HG03342 (cell line): Measurements from ENCODE around the gene VASN.
"Not testable (repeated sequence)": the region's sequence is repeated elsewhere in the genome, so short reads cannot be mapped to it uniquely, and the experiment has no call there.

Experiments
- ATAC-seq: cut with Tn5 transposase; IDR thresholded peaks from one replicate; pipeline ENCODE4 v1.9.1; 2021; ENCODE audit warnings: mild to moderate bottlenecking, moderate library complexity; ENCODE audit not compliant: unreplicated experiment

VASN gene

GRCh38 chr16:4383591-4384444 is 12.2 kb downstream of the VASN start:
- no peak for ATAC-seq

- no peak for ATAC-seq
These were observed 12.9 kb downstream of the VASN start for GRCh38 chr16:4384509-4384942.

DNA sequence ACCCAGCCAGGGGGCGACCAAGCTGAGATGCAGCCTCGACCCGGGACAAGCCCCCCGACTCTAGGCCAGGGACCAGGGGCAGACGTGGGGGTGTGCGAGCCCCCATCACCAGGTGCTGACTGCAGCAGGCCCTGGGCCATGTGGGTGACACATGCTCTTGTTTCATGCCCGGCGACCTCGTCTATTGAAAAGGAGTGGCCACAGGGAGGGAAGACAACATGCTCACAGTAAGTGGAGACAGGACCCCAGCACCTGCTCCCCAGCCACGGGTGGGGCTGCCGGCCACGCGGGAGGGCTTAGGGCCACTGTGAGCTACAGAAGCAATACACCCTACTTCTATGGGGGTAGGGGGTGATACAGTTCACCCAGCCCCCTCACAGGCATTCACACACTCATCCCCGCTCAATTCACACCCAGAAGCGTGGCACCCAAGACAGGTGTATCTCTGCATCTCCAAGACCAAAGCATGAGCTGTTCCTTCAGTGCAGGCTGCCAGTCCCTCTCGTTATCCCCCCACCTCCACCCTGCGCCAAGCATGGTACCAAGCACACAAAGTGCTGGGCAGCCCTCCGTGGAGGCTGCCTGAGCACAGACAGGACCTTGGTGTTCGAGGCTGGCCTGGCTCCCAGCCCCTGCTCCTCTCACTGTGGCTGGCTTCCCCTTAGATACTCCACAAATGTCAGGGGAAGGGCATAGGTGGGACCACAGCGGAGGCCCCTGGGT is 13.6 kb downstream of the VASN start:
- no peak for ATAC-seq

DNA sequence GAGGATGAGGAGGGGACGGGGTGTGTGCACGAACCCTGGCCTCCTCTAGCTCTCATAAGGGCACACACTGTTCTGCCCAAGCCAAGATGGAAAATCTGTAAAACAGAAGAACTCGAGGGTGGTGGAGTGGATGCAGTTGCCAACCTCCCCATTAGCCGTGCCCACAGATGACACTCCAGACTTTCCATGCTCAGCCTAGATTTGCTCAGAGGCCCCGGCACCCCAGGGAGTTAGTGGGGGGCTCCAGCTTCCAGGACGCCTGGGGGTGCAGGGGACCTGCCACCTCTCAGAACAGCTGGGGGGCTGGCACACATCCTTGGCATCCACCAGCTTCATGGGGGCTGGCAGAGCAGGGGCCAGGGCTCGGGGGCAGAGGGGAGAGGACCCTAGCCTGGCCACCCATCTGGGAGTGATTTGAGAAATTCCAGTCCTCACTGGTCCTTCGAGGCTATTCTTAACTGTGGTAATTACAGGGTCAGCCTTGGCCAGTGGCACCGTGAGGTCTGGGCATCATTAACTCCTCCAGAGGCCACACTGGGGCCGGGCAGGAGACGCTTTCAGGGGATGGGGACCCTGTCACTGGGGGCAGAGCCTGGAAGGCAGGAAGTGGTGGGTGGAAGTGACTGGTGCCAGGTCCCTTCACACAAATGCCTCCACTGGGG is 14.3 kb downstream of the VASN start:
- ATAC-seq: no peak

- no peak for ATAC-seq
These were observed 14.8 kb downstream of the VASN start for GRCh38 chr16:4386451-4386805.

- ATAC-seq: no peak
These were observed 15.4 kb downstream of the VASN start for GRCh38 chr16:4386951-4387565.

DNA sequence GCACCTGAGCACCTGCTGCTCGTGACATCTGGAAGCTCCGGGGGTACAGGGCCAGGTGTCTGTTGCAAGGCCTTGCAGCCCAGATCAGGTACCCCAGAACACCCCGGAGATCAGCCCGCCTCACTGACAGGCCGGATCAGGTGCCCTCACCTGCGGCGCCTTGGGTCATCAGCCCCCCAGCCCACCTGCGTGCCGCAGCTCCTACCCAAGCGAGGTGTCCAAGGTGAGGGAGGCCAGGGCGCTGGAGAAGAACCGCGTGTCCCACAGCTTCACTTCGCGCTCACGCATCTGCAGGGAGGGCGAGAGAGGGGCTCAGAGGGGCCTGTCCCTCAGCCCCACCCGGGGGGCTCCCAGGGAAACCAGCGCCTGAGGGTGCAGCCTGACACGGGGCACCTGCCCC is 16.1 kb downstream of the VASN start:
- no peak for ATAC-seq

GRCh38 chr16:4388271-4389021 is 16.8 kb downstream of the VASN start:
- ATAC-seq: no peak

- no peak for ATAC-seq
These were observed 17.7 kb downstream of the VASN start for GRCh38 chr16:4389051-4389955.

DNA sequence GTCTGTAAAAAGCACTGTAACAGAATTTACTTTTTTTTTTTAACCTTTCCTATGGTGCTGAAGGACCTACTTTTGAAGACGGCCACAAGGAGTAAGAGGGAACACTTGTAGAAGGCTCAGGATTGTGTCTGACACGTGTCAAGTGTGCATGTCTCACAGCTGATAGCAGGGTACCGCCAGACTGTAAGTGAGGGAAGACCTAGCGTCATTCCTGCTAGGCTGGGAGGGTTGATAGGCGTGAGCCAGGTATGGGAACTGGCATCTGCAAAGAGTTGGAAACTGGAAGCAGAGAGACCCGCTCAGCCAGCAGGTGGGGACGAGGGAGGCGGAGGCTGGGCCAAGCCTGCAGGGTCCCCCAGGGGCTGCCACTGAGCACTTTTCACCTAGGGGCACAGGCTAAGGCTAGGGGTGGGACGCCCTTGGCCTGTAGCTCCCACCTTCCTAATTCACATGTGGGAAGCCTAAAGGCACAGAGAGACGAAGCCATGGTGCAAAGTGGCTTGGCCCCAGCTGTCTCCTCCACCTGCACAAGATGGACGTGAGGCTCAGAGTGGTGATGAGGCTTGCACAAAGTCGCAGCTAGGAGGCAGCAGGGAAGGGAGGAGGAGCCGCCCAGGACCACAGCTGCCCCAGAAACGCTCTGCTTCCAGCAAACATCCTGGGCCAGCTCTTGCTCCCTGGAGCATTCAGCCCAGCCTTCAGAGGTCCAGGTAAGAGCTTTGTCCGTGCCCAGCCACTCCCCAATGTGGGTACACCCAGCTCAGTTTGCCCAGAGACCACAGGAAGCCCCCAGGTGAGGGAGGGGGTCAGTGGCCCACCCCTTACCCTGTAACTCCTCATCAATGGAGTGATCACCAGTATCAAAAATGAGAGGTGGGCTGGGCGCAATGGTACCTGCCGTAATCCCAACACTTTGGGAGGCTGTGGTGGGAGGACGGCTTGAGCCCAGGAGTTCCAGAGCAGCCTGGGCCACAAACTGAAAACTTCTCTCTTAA is 18.9 kb downstream of the VASN start:
- ATAC-seq: no peak

DNA sequence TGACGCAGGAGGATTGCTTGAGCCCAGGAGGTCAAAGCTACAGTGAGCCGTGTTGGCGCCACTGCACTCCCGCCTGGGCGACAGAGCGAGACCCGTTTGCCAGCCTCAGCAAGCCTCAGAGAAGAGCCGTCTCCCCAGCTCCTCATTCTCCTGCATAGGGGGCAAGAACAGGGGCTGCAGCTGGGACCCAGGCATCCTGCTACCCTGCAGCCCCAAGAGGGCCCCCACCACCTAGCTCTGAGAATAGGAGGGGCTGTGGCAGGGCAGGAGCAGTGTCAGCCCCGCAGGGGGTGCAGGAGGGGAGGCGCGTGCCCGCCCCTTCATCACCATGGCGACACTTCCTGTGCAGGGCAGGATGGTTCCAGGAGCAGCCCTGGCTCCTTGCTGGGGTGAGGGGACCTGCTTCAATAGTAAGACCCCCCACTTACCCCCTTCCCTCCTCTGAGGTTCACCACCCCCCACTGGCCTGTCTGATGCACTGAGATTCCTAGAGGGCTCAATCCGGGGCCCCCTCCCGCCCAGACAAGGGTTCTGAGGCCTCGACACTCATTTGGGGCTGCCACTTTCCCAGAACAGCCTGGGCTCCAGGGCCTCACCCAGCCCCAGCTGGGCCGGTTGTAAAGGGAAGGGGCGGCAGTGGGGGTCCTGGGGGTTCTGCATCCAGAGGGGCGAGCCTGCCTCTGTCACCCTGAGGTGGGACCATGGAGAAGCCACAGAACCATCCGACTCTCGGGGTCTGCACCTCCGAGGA is 20.2 kb downstream of the VASN start:
- no peak for ATAC-seq

GRCh38 chr16:4392382-4393239 is 21.0 kb downstream of the VASN start:
- no peak for ATAC-seq

DNA sequence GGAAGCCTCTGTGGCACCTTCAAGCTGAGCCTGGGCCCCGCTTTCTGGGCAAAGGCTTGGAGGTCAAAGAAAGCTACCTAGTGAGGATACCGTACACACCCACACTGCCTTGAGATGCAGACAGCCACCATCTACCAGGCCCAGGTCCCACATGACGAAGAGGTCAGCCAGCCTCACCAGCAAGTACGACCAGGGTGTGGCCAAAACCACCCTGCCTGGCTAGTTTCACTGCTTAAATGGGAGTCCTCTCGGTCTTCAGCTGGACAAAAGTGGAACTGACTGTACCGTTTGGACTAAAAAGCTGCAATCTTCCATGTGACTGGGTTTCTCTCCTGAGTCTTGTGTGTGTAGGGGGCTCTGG is 21.6 kb downstream of the VASN start:
- no peak for ATAC-seq

DNA sequence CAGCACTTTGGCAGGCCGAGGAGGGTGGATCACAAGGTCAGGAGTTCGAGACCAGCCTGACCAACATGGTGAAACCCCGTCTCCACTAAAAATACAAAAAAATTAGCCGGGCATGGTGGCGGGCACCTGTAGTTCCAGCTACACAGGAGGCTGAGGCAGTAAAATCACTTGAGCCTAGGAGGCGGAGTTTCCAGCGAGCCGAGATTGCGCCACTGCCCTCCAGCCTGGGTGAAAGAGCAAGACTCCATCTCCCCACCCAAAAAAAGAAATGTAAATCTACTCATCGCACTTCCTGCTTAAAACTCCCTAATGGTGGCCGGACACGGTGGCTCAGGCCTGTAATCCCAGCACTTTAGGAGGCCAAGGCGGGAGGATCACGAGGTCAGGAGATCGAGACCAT is 22.2 kb downstream of the VASN start:
- not testable (repeated sequence) for ATAC-seq

GRCh38 chr16:4395055-4395726 is 23.5 kb downstream of the VASN start:
- no peak for ATAC-seq

- no peak for ATAC-seq
These were observed 27.5 kb downstream of the VASN start for GRCh38 chr16:4399001-4399730.
